ENCODE data around the gene MAN2A1. TPM values are rescaled to one million over a fixed set of nuclear protein-coding genes. Genes with fewer than 3 reads are reported as not detected.

The MAN2A1 gene
- total RNA-seq, 1 experiment from 2014 or later = 35.4 TPM

GRCh38 chr5:109681763-109682162, 8.0 kb upstream of the MAN2A1 start:
- Histone ChIP-seq H3K4me3 (replicated peaks in 1 of 2; ENCODE audit: low read depth in 1 of 2, low read length in 2 of 2) (no peak overlapping the region), H3K9me2 (ENCODE audit: insufficient read depth) (no peaks in the 10 kb centered on the region), H3K27ac (ENCODE audit: low read depth, low read length) (no peak overlapping the region), H3K4me2 (ENCODE audit: low read length) (no peak overlapping the region), H3K4me1 (ENCODE audit: control insufficient read depth in 1 of 2, insufficient read depth in 2 of 2, low read length in 2 of 2) (no peaks in the 10 kb centered on the region), H3K27me3 (ENCODE audit: insufficient read depth, low read length) (0 out of 2 replicates have a peak, but pooled peaks cover 3% of the 10 kb centered on the region), H4K20me1 (ENCODE audit: insufficient read depth) (no peaks in the 10 kb centered on the region), H3K9ac (ENCODE audit: low read length) (no peak overlapping the region), H2AFZ (ENCODE audit: low read depth, low read length, poor library complexity, severe bottlenecking) (no peak overlapping the region), H3K36me3 (ENCODE audit: control insufficient read depth in 1 of 2, insufficient read depth in 2 of 2, low read length in 2 of 2) (no peaks in the 10 kb centered on the region), H3K9me3 (ENCODE audit: control insufficient read depth in 1 of 2, insufficient read depth in 1 of 2, low read depth in 1 of 2, low read length in 2 of 2) (no peaks in the 10 kb centered on the region), H3K79me2 (ENCODE audit: insufficient read depth, low read length) (no peaks in the 10 kb centered on the region)
- TF ChIP-seq SIN3A (IDR thresholded peaks at IDR 0.05; ENCODE audit: low read depth) = no peak
- TF ChIP-seq, protein P1, sequence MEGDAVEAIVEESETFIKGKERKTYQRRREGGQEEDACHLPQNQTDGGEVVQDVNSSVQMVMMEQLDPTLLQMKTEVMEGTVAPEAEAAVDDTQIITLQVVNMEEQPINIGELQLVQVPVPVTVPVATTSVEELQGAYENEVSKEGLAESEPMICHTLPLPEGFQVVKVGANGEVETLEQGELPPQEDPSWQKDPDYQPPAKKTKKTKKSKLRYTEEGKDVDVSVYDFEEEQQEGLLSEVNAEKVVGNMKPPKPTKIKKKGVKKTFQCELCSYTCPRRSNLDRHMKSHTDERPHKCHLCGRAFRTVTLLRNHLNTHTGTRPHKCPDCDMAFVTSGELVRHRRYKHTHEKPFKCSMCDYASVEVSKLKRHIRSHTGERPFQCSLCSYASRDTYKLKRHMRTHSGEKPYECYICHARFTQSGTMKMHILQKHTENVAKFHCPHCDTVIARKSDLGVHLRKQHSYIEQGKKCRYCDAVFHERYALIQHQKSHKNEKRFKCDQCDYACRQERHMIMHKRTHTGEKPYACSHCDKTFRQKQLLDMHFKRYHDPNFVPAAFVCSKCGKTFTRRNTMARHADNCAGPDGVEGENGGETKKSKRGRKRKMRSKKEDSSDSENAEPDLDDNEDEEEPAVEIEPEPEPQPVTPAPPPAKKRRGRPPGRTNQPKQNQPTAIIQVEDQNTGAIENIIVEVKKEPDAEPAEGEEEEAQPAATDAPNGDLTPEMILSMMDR (IDR thresholded peaks at IDR 0.05 in 2 of 3, conservative IDR thresholded peaks at IDR 0.05 in 1 of 3; ENCODE audit: borderline replicate concordance in 1 of 3, insufficient read depth in 1 of 3, low read depth in 2 of 3, low read length in 2 of 3) = no peak
- TF ChIP-seq YY1 (IDR thresholded peaks at IDR 0.05; ENCODE audit: extremely low read depth, insufficient replicate concordance, low read depth, low read length) = no peak
- TF ChIP-seq MAX (IDR thresholded peaks at IDR 0.05) = no peak
- TF ChIP-seq SRF (IDR thresholded peaks at IDR 0.05; ENCODE audit: low read depth) = no peak
- POLR2A ChIA-PET = interaction anchor here (0.6 kb wide), 1 partner anchor 17 kb away, joined by 3 read pairs; no protein-coding TSS in a partner anchor
- ATAC-seq (no peak), DNase-seq (ENCODE audit: low read depth, low spot score) (no peak)
- CTCF ChIA-PET = no interaction called here
- intact Hi-C loops (cut with micrococcal nuclease) = loop anchor here (10.0 kb wide), 2 partner anchors 943 to 1037 kb away; no protein-coding TSS in a partner anchor
- BruUV-seq (replicated peaks) = no TSS peak
- RAD21 ChIA-PET (ENCODE audit: low non-redundant PET in 1 of 2, low total read pairs in 2 of 2, uncharacterized antibody in 2 of 2, unreplicated experiment in 2 of 2) = no interaction called here

DNA sequence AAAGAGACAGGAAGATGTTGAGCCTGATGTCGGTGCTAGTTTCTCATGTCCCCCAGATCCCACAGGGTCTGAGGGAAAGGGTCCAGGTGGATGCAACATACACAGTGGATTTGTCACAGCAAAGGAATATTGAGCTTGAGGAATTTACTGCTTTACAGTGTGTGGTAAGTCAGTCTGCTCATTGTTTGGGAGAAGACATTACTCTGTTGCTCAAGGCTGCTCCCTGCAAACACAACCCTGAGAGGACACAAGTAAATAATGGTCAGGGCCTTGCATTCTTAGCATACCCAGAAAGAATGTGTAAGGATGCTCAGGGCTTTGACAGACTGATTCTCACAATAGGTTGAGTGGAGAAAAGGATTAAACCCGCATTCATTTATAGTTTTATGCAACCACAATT, 7.3 kb upstream of the MAN2A1 start:
- no peak overlapping the region for H3K27ac ChIP-seq (ENCODE audit: low read depth, low read length)
- BruUV-seq (replicated peaks) = no TSS peak
- no peak overlapping the region for H2AFZ ChIP-seq (ENCODE audit: low read depth, low read length, poor library complexity, severe bottlenecking)
- no peak overlapping the region for H3K4me3 ChIP-seq (replicated peaks in 1 of 2; ENCODE audit: low read depth in 1 of 2, low read length in 2 of 2)
- H4K20me1 ChIP-seq (ENCODE audit: insufficient read depth) = no peaks in the 10 kb centered on the region
- H3K36me3 ChIP-seq (ENCODE audit: control insufficient read depth in 1 of 2, insufficient read depth in 2 of 2, low read length in 2 of 2) = no peaks in the 10 kb centered on the region
- RAD21 ChIA-PET (ENCODE audit: low non-redundant PET in 1 of 2, low total read pairs in 2 of 2, uncharacterized antibody in 2 of 2, unreplicated experiment in 2 of 2) = no interaction called here
- H3K4me2 ChIP-seq (ENCODE audit: low read length) = no peak overlapping the region
- ATAC-seq (no peak), DNase-seq (ENCODE audit: low read depth, low spot score) (no peak)
- no peaks in the 10 kb centered on the region for H3K27me3 ChIP-seq (ENCODE audit: insufficient read depth, low read length)
- no peaks in the 10 kb centered on the region for H3K9me3 ChIP-seq (ENCODE audit: control insufficient read depth in 1 of 2, insufficient read depth in 1 of 2, low read depth in 1 of 2, low read length in 2 of 2)
- H3K79me2 ChIP-seq (ENCODE audit: insufficient read depth, low read length) = no peaks in the 10 kb centered on the region
- CTCF ChIA-PET = no interaction called here
- no peaks in the 10 kb centered on the region for H3K9me2 ChIP-seq (ENCODE audit: insufficient read depth)
- POLR2A ChIA-PET = no interaction called here
- intact Hi-C loops (cut with micrococcal nuclease) = loop anchor here (10.0 kb wide), 2 partner anchors 942 to 1038 kb away; no protein-coding TSS in a partner anchor
- H3K4me1 ChIP-seq (ENCODE audit: control insufficient read depth in 1 of 2, insufficient read depth in 2 of 2, low read length in 2 of 2) = no peaks in the 10 kb centered on the region
- H3K9ac ChIP-seq (ENCODE audit: low read length) = no peak overlapping the region
- no peak for TF ChIP-seq POLR2A (IDR thresholded peaks at IDR 0.05; ENCODE audit: borderline replicate concordance, extremely low read depth, insufficient read depth, insufficient read length)
- no peak for TF ChIP-seq ZFX (IDR thresholded peaks at IDR 0.05)
- TF ChIP-seq RAD21 (IDR thresholded peaks at IDR 0.05; ENCODE audit: low read depth) = no peak
- TF ChIP-seq, protein P1 (IDR thresholded peaks at IDR 0.05 in 2 of 3, conservative IDR thresholded peaks at IDR 0.05 in 1 of 3; ENCODE audit: borderline replicate concordance in 1 of 3, insufficient read depth in 1 of 3, low read depth in 2 of 3, low read length in 2 of 3) = no peak
- TF ChIP-seq CEBPB (IDR thresholded peaks at IDR 0.05; ENCODE audit: low read depth) = no peak
- no peak for TF ChIP-seq MAX (IDR thresholded peaks at IDR 0.05)
- no peak for TF ChIP-seq EZH2phosphoT487 (IDR thresholded peaks at IDR 0.05; ENCODE audit: borderline replicate concordance)
- TF ChIP-seq TCF7L2 (IDR thresholded peaks at IDR 0.05; ENCODE audit: borderline replicate concordance, extremely low read depth, insufficient read depth, insufficient read length) = no peak

Data from HCT116 (cell line).